GM12878 (cell line): ENCODE data around the gene COL17A1. TPM values are rescaled to one million over a fixed set of nuclear protein-coding genes. Genes with fewer than 3 reads are reported as not detected.

Experiments used
- ATAC-seq: fragments of 200-7000 bp; cut with Tn5 transposase; 3 replicates; pipeline ENCODE4 v1.9.1; 2020; ENCODE audit warnings: mild to moderate bottlenecking, moderate library complexity
- BruUV-seq: library from RNA; stranded (reverse); fragments of 400-500 nt; replicated peaks from 2 replicates; lab custom pipeline; 2021; lab: Mats Ljungman, UMichigan
- CTCF ChIA-PET: fragments of 300-600 bp; sonication (Branson Sonifier 250); formaldehyde crosslinking; extraction: SDS; loops from one replicate; lab custom pipeline; 2021; ENCODE audit warnings: inconsistent platforms; lab: Yijun Ruan, JAX
- POLR2A ChIA-PET: fragments of 350-600 bp; formaldehyde crosslinking; extraction: SDS; loops from one replicate; lab custom pipeline; 2021; ENCODE audit warnings: inconsistent platforms; lab: Charles Lee
- RAD21 ChIA-PET: fragments of 300-600 bp; sonication (Branson Sonifier 250); formaldehyde crosslinking; loops from one replicate; lab custom pipeline; 2023; ENCODE audit warnings: antibody characterized with exemption; ENCODE audit not compliant: unreplicated experiment; lab: Charles Lee
- SMC1A ChIA-PET: fragments of 300-600 bp; sonication (Branson Sonifier 250); formaldehyde crosslinking; loops from one replicate; lab custom pipeline; 2023; ENCODE audit not compliant: unreplicated experiment, uncharacterized antibody; lab: Charles Lee
- DNase-seq: peaks from one replicate; pipeline ENCODE4 v3.0.0-alpha.2; 2011; ENCODE audit warnings: low read depth, low spot score
- FAIRE-seq: peaks from 3 replicates; lab custom pipeline; 2011; peaks lifted over from hg19 to GRCh38; lab: Jason Lieb, UNC
- H2AFZ ChIP-seq: 2 replicates; pipeline ENCODE4 v1.6.0; 2011; ENCODE audit warnings: low read depth, low read length, control low read depth; ENCODE audit not compliant: control insufficient read depth
- H3K27ac ChIP-seq: 2 replicates; pipeline ENCODE4 v1.5.1; 2011; ENCODE audit warnings: control low read depth; ENCODE audit not compliant: control insufficient read depth, insufficient read depth
- H3K27me3 ChIP-seq, 2 experiments: replicated peaks in 1 of 2; 2 replicates each; pipeline versions ENCODE4 v1.6.0 to v1.6.1; 2011; ENCODE audit warnings: low read length in 1 of 2; ENCODE audit not compliant: control insufficient read depth in 2 of 2, insufficient read depth in 2 of 2
- H3K36me3 ChIP-seq, 2 experiments: 2 replicates each; pipeline ENCODE4 v1.5.1; 2011; ENCODE audit warnings: low read length in 1 of 2; ENCODE audit not compliant: control insufficient read depth in 2 of 2, insufficient read depth in 2 of 2
- H3K4me1 ChIP-seq: 2 replicates; pipeline ENCODE4 v1.6.1; 2011; ENCODE audit warnings: mild to moderate bottlenecking, low read length, moderate library complexity, mixed read lengths; ENCODE audit not compliant: control insufficient read depth, insufficient read depth
- H3K4me2 ChIP-seq: 2 replicates; pipeline ENCODE4 v1.6.0; 2011; ENCODE audit warnings: control low read depth; ENCODE audit not compliant: control insufficient read depth, insufficient read depth
- H3K4me3 ChIP-seq: fragments of 200-600 bp; sonication (generic); 2 replicates; pipeline ENCODE4 v1.5.1; 2016
- H3K79me2 ChIP-seq: 2 replicates; pipeline ENCODE4 v1.6.0; 2011; ENCODE audit warnings: low read length; ENCODE audit not compliant: control insufficient read depth, insufficient read depth
- H3K9ac ChIP-seq: 2 replicates; pipeline ENCODE4 v1.8.0; 2011; ENCODE audit warnings: low read length, control low read depth, mixed read lengths; ENCODE audit not compliant: control insufficient read depth, insufficient read depth
- H3K9me3 ChIP-seq: replicated peaks from 3 replicates; pipeline ENCODE4 v1.5.1; 2011; ENCODE audit warnings: mild to moderate bottlenecking, low read length; ENCODE audit not compliant: control insufficient read depth, insufficient read depth
- H4K20me1 ChIP-seq: 2 replicates; pipeline ENCODE4 v1.6.0; 2011; ENCODE audit not compliant: control insufficient read depth, insufficient read depth
- ASH2L ChIP-seq: fragments of 300-600, 200-600 bp; sonication (generic); IDR thresholded peaks from 2 replicates; pipeline ENCODE4 v1.6.1; 2017; ENCODE audit warnings: low read depth, mild to moderate bottlenecking, borderline replicate concordance
- CHD4 ChIP-seq: fragments of 200-600 bp; sonication (generic); IDR thresholded peaks from 2 replicates; pipeline ENCODE4 v1.6.1; 2016; ENCODE audit warnings: mild to moderate bottlenecking
- EED ChIP-seq: sonication (generic); IDR thresholded peaks from 2 replicates; pipeline ENCODE4 v1.6.1; 2016; ENCODE audit warnings: antibody characterized with exemption, low read depth
- ESRRA ChIP-seq: IDR thresholded peaks from 2 replicates; pipeline ENCODE4 v1.6.1; 2012; ENCODE audit warnings: mild to moderate bottlenecking, low read length, improper control_type of control experiment
- RELA ChIP-seq: fragments of 450-650 bp; IDR thresholded peaks from 2 replicates; pipeline ENCODE4 v1.8.0; 2014; ENCODE audit warnings: borderline replicate concordance; ENCODE audit not compliant: partially characterized antibody
- RUNX3 ChIP-seq: IDR thresholded peaks from 2 replicates; pipeline ENCODE4 v1.6.1; 2012; ENCODE audit warnings: low read length, inconsistent platforms
- WGBS: methylation state at CpG from one replicate; pipeline ENCODE4 v1.1.6; 2016; ENCODE audit warnings: low lambda C conversion rate; ENCODE audit not compliant: insufficient replicate concordance, insufficient coverage; ENCODE audit errors: missing lambda C conversion rate; 5-methylcytosine and 5-hydroxymethylcytosine counted together
- in situ Hi-C: fragments of 300-500 bp; cut with MboI; formaldehyde crosslinking; loops from 9 replicates; pipeline ENCODE4 v1.14.3; 2018; ENCODE audit warnings: mixed read lengths
- intact Hi-C: fragments of 100-400 bp; cut with micrococcal nuclease; formaldehyde crosslinking; loops from one replicate; pipeline ENCODE4 v1.14.2; 2022; ENCODE audit not compliant: unreplicated experiment
- polyA plus RNA-seq, 11 experiments: library from polyadenylated mRNA; depleted of rRNA in 4 of 11; unstranded in 6 of 11; stranded (reverse) in 5 of 11; fragments of >200 nt; fragmentation: Nextera tagmentation in 4 of 11; fragmentation: Illumina TruSeq in 1 of 11; extraction: Ambion mirVana in 4 of 11; extraction: Trizol in 1 of 11; gene quantifications; 1 replicate in 1 of 11; 2 replicates in 10 of 11; pipeline versions ENCODE4 v1.2.1 to v1.2.3, GENCODE V29; 2011 to 2016; ENCODE audit warnings: inconsistent platforms in 2 of 11, missing spikeins in 2 of 11, low read depth in 1 of 11
- total RNA-seq, 4 experiments: library from RNA; depleted of rRNA in 3 of 4; stranded (reverse); fragments of >200 nt in 3 of 4; fragmentation: Illumina TruSeq in 1 of 4; extraction: Trizol in 1 of 4; gene quantifications; 2 replicates each; pipeline versions ENCODE4 v1.2.1 to v1.2.3, GENCODE V29; 2013 to 2021

Gene COL17A1
- total and polyA plus RNA-seq, 10 of the 15 experiments (the other 5 are each of a cell fraction or from before 2014, with no cell fraction given): 0.08 to 0.22 TPM; not detected in 8

- CTCF ChIA-PET: interaction anchor here (0.7 to 1.5 kb wide), 5 partner anchors 16 to 154 kb away, joined by 3 to 4 read pairs (median 3); no protein-coding TSS in a partner anchor
- POLR2A ChIA-PET: no interaction called here
- WGBS: 41% methylated on average over 14 of the region's 14 CpGs
- BruUV-seq: no TSS peak
- Histone ChIP-seq H3K79me2 (no peaks in the 10 kb centered on the region), H3K4me1 (no peaks in the 10 kb centered on the region), H3K27ac (no peak overlapping the region), H3K27me3 (no peaks in the 10 kb centered on the region; a peak in 2 of 4 replicates), H3K36me3 (no peaks in the 10 kb centered on the region), H3K4me3 (no peak overlapping the region), H4K20me1 (no peaks in the 10 kb centered on the region)
- no peak for FAIRE-seq
- RAD21 ChIA-PET: no interaction called here
- in situ Hi-C loops: no loop called here
- intact Hi-C loops: no loop called here
- TF ChIP-seq CHD4: no peak
- no peak for TF ChIP-seq EED
- TF ChIP-seq RUNX3: no peak
- no peak for TF ChIP-seq RELA
- TF ChIP-seq ASH2L: no peak
- no peak for TF ChIP-seq ESRRA
- TF ChIP-seq, all 136 proteins: peak for 0
- DNase-seq (no peak), ATAC-seq (no peak)
- Histone ChIP-seq H3K9ac (no peak overlapping the region), H2AFZ (no peak overlapping the region), H3K9me3 (no peaks in the 10 kb centered on the region), H3K4me2 (no peak overlapping the region)
- SMC1A ChIA-PET: interaction anchor here (1.6 kb wide), 1 partner anchor 59 kb away, joined by 4 read pairs; no protein-coding TSS in a partner anchor
Observed at GRCh38 chr10:104041891-104042535, 43.7 kb downstream of the COL17A1 start.
